ENCODE results near the gene GAS7.

DNA sequence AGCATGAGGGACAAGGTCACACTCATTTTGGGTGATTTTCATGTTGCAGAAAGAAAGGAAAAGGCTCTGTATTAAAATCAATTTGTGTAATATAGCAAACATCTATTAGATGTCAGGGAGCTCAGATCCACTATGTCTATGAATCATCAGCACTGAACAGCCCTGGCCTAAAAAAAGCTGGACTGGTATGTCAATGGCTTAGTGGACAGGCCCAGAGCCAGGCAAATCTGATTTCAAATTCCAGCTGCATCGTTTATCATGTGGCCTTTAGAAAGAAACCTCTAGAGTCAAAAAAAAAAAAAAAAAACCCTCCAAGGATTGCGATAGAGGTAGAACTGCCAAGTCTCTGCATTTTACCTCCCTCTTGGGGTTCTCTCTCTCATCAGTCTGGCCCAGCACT, 5.4 kb downstream of the GAS7 start:
- TF ChIP-seq, protein P1, sequence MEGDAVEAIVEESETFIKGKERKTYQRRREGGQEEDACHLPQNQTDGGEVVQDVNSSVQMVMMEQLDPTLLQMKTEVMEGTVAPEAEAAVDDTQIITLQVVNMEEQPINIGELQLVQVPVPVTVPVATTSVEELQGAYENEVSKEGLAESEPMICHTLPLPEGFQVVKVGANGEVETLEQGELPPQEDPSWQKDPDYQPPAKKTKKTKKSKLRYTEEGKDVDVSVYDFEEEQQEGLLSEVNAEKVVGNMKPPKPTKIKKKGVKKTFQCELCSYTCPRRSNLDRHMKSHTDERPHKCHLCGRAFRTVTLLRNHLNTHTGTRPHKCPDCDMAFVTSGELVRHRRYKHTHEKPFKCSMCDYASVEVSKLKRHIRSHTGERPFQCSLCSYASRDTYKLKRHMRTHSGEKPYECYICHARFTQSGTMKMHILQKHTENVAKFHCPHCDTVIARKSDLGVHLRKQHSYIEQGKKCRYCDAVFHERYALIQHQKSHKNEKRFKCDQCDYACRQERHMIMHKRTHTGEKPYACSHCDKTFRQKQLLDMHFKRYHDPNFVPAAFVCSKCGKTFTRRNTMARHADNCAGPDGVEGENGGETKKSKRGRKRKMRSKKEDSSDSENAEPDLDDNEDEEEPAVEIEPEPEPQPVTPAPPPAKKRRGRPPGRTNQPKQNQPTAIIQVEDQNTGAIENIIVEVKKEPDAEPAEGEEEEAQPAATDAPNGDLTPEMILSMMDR (IDR thresholded peaks at IDR 0.05), result no peak
- no peak for TF ChIP-seq EP300 (IDR thresholded peaks at IDR 0.05)
- TF ChIP-seq POLR2A (IDR thresholded peaks at IDR 0.05), result no peak
- TF ChIP-seq POLR2AphosphoS5 (IDR thresholded peaks at IDR 0.05), result no peak
